Fibroblast of villous mesenchyme (primary cell): ENCODE results near the gene KIFC3. TPM values are rescaled to one million over a fixed set of nuclear protein-coding genes. Genes with fewer than 3 reads are reported as not detected.
A peak's percentile ranks its signal among the peaks of the same experiment; 100 is the strongest.

Experiments
- DNase-seq: peaks from one replicate; pipeline ENCODE4 v3.0.0-alpha.2; 2010; ENCODE audit warnings: low read depth
- H3K4me3 ChIP-seq: 2 replicates; pipeline ENCODE4 v1.5.1; 2011; ENCODE audit warnings: low read depth, mild to moderate bottlenecking, low read length
- CTCF ChIP-seq: IDR thresholded peaks from 2 replicates; pipeline ENCODE4 v1.5.1; 2012; ENCODE audit warnings: low read depth, mild to moderate bottlenecking, low read length; ENCODE audit not compliant: insufficient read depth
- total RNA-seq: library from RNA; depleted of rRNA; stranded (reverse); fragments of >200 nt; gene quantifications from 2 replicates; pipeline ENCODE4 v1.2.3, GENCODE V29; 2012

KIFC3 gene
- total RNA-seq, 1 donor: 72.5 TPM

GRCh38 chr16:57724531-57724930 lies 77.8 kb downstream of the KIFC3 start:
- H3K4me3 ChIP-seq: no peak overlapping the region
- no peak for TF ChIP-seq CTCF
- DNase-seq: no peak

GRCh38 chr16:57723170-57723569 lies 79.1 kb downstream of the KIFC3 start:
- H3K4me3 ChIP-seq: no peak overlapping the region
- DNase-seq: peak; percentile 18
- TF ChIP-seq CTCF: peak; percentile 37

- H3K4me3 ChIP-seq: no peak overlapping the region
- DNase-seq: no peak
- TF ChIP-seq CTCF: no peak
Observed at GRCh38 chr16:57722651-57723050, 79.6 kb downstream of the KIFC3 start.

GRCh38 chr16:57722210-57722499 lies 80.1 kb downstream of the KIFC3 start:
- DNase-seq: no peak
- H3K4me3 ChIP-seq: no peak overlapping the region
- no peak for TF ChIP-seq CTCF

- no peak overlapping the region for H3K4me3 ChIP-seq
Observed at GRCh38 chr16:57721356-57722209, 80.7 kb downstream of the KIFC3 start.

GRCh38 chr16:57720142-57720575 lies 82.1 kb downstream of the KIFC3 start:
- DNase-seq: peak; percentile 55
- peak; percentile 70 for TF ChIP-seq CTCF
- no peak overlapping the region for H3K4me3 ChIP-seq

More at GRCh38 chr16:57721356-57722209, 80.7 kb downstream of the KIFC3 start:
- no peak for TF ChIP-seq CTCF
- DNase-seq: no peak

GRCh38 chr16:57714047-57714446 lies 88.2 kb downstream of the KIFC3 start:
- H3K4me3 ChIP-seq: no peak overlapping the region
- TF ChIP-seq CTCF: no peak
- DNase-seq: no peak
